Body of pancreas (tissue), 4 donors: ENCODE data around the gene PPP2R5E. TPM values are rescaled to one million over a fixed set of nuclear protein-coding genes. Genes with fewer than 3 reads are reported as not detected.

ENCODE experiments used
- ATAC-seq: fragments of 150-250 bp; one replicate; pipeline ENCODE4 v1.9.1; 2016
- DNase-seq, 4 donors: peaks; one replicate each; pipeline ENCODE4 v3.0.0-alpha.2; 2019
- H3K27ac ChIP-seq, 4 donors: fragments of 200-600 bp; sonication (generic); 1 replicate in 3 of 4; 2 replicates in 1 of 4; pipeline versions ENCODE4 v1.5.1 to v1.6.1; 2016 to 2019; ENCODE audit warnings: mild to moderate bottlenecking in 1 of 4, mixed read lengths in 1 of 4, moderate library complexity in 1 of 4
- H3K27me3 ChIP-seq, 2 donors: fragments of 200-600 bp; sonication (generic); one replicate each; pipeline ENCODE4 v1.6.0; 2016; ENCODE audit warnings: mild to moderate bottlenecking in 1 of 2
- H3K36me3 ChIP-seq, 2 donors: fragments of 200-600 bp; sonication (generic); replicated peaks in 1 of 2; 2 replicates each; pipeline ENCODE4 v1.5.1; 2016; ENCODE audit warnings: low read depth in 2 of 2; ENCODE audit not compliant: insufficient read depth in 1 of 2
- H3K4me1 ChIP-seq: fragments of 200-600 bp; sonication (generic); one replicate; pipeline ENCODE4 v1.6.0; 2016
- H3K4me3 ChIP-seq, 2 donors: fragments of 200-600 bp; sonication (generic); 1 replicate in 1 of 2; 2 replicates in 1 of 2; pipeline ENCODE4 v1.5.1; 2016 to 2019
- H3K9me3 ChIP-seq, 3 donors: fragments of 200-600 bp; sonication (generic); 1 replicate in 2 of 3; 2 replicates in 1 of 3; pipeline ENCODE4 v1.5.1; 2016
- POLR2A ChIP-seq, 3 donors: fragments of 450-650 bp; IDR thresholded peaks; one replicate each; pipeline ENCODE4 v1.6.1; 2016; ENCODE audit warnings: antibody characterized with exemption in 3 of 3, mild to moderate bottlenecking in 2 of 3
- WGBS, 2 donors: methylation state at CpG; one replicate each; pipeline ENCODE4 v1.1.5; 2017; 5-methylcytosine and 5-hydroxymethylcytosine counted together
- intact Hi-C: fragments of 100-400 bp; cut with DNase I; formaldehyde crosslinking; loops from one replicate; pipeline ENCODE4 v1.15.1; 2023
- total RNA-seq, 2 donors: library from RNA; depleted of rRNA; stranded (reverse); fragments of >200 nt; gene quantifications; one replicate each; pipeline ENCODE4 v1.1.0, GENCODE V29; 2016
- TF ChIP-seq, protein P1 (sequence below), 7 experiments: fragments of 450-650 bp in 4 of 7; fragments of 200-600 bp in 3 of 7; sonication (generic) in 3 of 7; IDR thresholded peaks; one replicate each; pipeline ENCODE4 v1.5.1; 2016 to 2019; ENCODE audit warnings: antibody characterized with exemption in 7 of 7

PPP2R5E gene
- total RNA-seq, 2 donors from 2014 or later = 9.2 to 12.5 TPM

DNA sequence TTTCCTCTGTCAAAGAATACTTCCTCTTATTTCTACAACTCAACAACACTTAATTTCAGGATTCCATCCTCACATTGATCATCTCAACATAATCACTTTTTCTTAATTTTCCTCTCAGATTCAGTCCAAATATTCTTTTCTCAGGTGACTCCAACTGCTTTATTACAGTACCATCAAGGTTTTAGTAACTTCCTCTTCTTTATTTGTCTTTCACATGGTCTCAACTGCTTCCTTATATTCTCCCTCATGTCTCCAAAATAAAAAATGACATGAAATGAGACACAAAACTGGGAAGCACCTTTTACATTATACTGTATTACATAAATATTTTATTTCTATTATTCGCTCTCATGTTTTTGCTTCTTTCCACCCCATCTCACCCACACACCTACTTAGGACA lies 55.5 kb downstream of the PPP2R5E start:
- 95 to 100% methylated on average over 1 of the region's 1 CpG for whole genome bisulfite sequencing, 2 donors
- TF ChIP-seq, protein P1, sequence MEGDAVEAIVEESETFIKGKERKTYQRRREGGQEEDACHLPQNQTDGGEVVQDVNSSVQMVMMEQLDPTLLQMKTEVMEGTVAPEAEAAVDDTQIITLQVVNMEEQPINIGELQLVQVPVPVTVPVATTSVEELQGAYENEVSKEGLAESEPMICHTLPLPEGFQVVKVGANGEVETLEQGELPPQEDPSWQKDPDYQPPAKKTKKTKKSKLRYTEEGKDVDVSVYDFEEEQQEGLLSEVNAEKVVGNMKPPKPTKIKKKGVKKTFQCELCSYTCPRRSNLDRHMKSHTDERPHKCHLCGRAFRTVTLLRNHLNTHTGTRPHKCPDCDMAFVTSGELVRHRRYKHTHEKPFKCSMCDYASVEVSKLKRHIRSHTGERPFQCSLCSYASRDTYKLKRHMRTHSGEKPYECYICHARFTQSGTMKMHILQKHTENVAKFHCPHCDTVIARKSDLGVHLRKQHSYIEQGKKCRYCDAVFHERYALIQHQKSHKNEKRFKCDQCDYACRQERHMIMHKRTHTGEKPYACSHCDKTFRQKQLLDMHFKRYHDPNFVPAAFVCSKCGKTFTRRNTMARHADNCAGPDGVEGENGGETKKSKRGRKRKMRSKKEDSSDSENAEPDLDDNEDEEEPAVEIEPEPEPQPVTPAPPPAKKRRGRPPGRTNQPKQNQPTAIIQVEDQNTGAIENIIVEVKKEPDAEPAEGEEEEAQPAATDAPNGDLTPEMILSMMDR (IDR thresholded peaks at IDR 0.05) = no peak
- no peak for TF ChIP-seq POLR2A (IDR thresholded peaks at IDR 0.05)
- Histone ChIP-seq H3K9me3 (no peaks in the 10 kb centered on the region), H3K4me3 (no peak overlapping the region), H3K4me1 (peaks cover 10% of the 10 kb centered on the region), H3K27me3 (no peaks in the 10 kb centered on the region), H3K27ac (no peak overlapping the region), H3K36me3 (no peaks in the 10 kb centered on the region)
- intact Hi-C loops = no loop called here
- no peak for DNase-seq
- ATAC-seq = no peak

DNA sequence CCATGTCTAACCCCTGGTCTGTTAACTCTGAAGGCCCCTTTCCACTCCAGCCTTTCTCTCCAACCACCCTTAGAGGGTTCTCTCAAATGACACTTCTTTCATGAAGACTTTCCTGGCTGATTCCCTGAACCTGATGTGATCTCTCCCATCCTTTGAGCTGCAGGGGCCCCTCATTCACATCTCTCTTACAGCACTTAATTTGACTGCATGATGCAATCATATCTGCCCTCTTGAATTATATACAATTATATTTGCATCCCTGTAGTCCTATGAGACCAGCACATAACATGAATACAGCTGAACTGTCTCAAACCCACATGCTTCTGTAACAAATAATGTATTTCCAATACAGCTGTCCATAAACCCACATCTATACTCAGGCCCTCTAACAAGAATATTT lies 56.4 kb downstream of the PPP2R5E start:
- Histone ChIP-seq H3K4me1 (peaks cover 16% of the 10 kb centered on the region), H3K27me3 (no peaks in the 10 kb centered on the region), H3K4me3 (no peak overlapping the region), H3K9me3 (no peaks in the 10 kb centered on the region), H3K36me3 (no peaks in the 10 kb centered on the region), H3K27ac (no peak overlapping the region)
- ATAC-seq (no peak), DNase-seq (no peak)
- intact Hi-C loops = no loop called here
- no peak for TF ChIP-seq POLR2A (IDR thresholded peaks at IDR 0.05)
- TF ChIP-seq, protein P1 (IDR thresholded peaks at IDR 0.05) = no peak

GRCh38 chr14:63483315-63483714 lies 59.9 kb downstream of the PPP2R5E start:
- no peaks in the 10 kb centered on the region for H3K36me3 ChIP-seq
- DNase-seq (no peak), ATAC-seq (no peak)
- no peak overlapping the region for H3K27ac ChIP-seq
- intact Hi-C loops = no loop called here
- H3K27me3 ChIP-seq = no peaks in the 10 kb centered on the region
- no peak overlapping the region for H3K4me3 ChIP-seq
- WGBS, 2 donors = 91 to 93% methylated on average over 7 of the region's 7 CpGs
- TF ChIP-seq POLR2A (IDR thresholded peaks at IDR 0.05) = no peak
- TF ChIP-seq, protein P1 (IDR thresholded peaks at IDR 0.05) = no peak
- peaks cover 21% of the 10 kb centered on the region for H3K4me1 ChIP-seq
- no peaks in the 10 kb centered on the region for H3K9me3 ChIP-seq

DNA sequence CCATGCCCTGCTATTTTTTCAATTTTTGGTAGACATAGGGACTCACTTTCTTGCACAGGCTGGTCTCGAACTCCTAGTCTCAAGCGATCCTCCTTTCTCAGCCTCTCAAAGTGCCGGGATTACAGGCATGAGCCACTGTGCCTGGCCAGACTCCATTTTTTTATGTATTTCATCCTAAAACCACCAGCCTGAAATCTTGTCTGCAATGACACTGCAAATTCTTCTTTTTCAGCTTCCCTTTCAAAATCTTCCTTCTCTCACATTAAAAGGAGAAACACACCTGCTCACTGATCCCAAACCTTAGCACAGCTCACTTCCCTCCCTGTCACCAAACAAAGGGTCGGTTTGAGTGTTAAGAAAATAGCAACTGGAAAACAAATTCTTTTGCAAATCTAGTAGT lies 62.6 kb downstream of the PPP2R5E start:
- H3K4me1 ChIP-seq = peaks cover 31% of the 10 kb centered on the region
- ATAC-seq (no peak), DNase-seq (no peak)
- intact Hi-C loops = no loop called here
- TF ChIP-seq, protein P1 (IDR thresholded peaks at IDR 0.05) = no peak
- TF ChIP-seq POLR2A (IDR thresholded peaks at IDR 0.05) = no peak
- no peaks in the 10 kb centered on the region for H3K9me3 ChIP-seq
- H3K4me3 ChIP-seq = no peak overlapping the region
- no peaks in the 10 kb centered on the region for H3K27me3 ChIP-seq
- no peak overlapping the region for H3K27ac ChIP-seq
- H3K36me3 ChIP-seq = no peaks in the 10 kb centered on the region
- 88 to 96% methylated on average over 4 of the region's 4 CpGs for WGBS, 2 donors

GRCh38 chr14:63478437-63478852 lies 64.7 kb downstream of the PPP2R5E start:
- Histone ChIP-seq H3K9me3 (no peaks in the 10 kb centered on the region), H3K27me3 (no peaks in the 10 kb centered on the region), H3K4me1 (peaks cover 40% of the 10 kb centered on the region), H3K4me3 (no peak overlapping the region), H3K27ac (no peak overlapping the region), H3K36me3 (no peaks in the 10 kb centered on the region)
- ATAC-seq = no peak
- no peak for DNase-seq
- intact Hi-C loops = no loop called here
- WGBS, 2 donors = 85 to 98% methylated on average over 3 of the region's 3 CpGs
- TF ChIP-seq, protein P1 (IDR thresholded peaks at IDR 0.05) = no peak
- no peak for TF ChIP-seq POLR2A (IDR thresholded peaks at IDR 0.05)
